Esophagus (tissue), 2 donors: ENCODE measurements around the gene HAPLN3. TPM values are rescaled to one million over a fixed set of nuclear protein-coding genes. Genes with fewer than 3 reads are reported as not detected.

Experiments used
- H3K27ac ChIP-seq, 2 donors: one replicate each; pipeline ENCODE4 v1.5.1; 2013; ENCODE audit warnings: low read depth in 2 of 2, mild to moderate bottlenecking in 2 of 2, inconsistent platforms in 1 of 2, low read length in 1 of 2, moderate library complexity in 1 of 2
- H3K27me3 ChIP-seq, 2 donors: one replicate each; pipeline ENCODE4 v1.6.1; 2013; ENCODE audit warnings: low read length in 2 of 2, control low read depth in 1 of 2, mild to moderate bottlenecking in 1 of 2; ENCODE audit not compliant: insufficient read depth in 2 of 2, control insufficient read depth in 1 of 2
- H3K36me3 ChIP-seq, 2 donors: one replicate each; pipeline ENCODE4 v1.6.1; 2013; ENCODE audit warnings: low read length in 1 of 2; ENCODE audit not compliant: control insufficient read depth in 2 of 2, insufficient read depth in 2 of 2
- H3K4me1 ChIP-seq, 2 donors: one replicate each; pipeline ENCODE4 v1.6.1; 2013; ENCODE audit warnings: low read length in 1 of 2; ENCODE audit not compliant: control insufficient read depth in 2 of 2, insufficient read depth in 2 of 2
- H3K4me3 ChIP-seq, 2 donors: one replicate each; pipeline ENCODE4 v1.5.1; 2013; ENCODE audit warnings: low read length in 2 of 2, mild to moderate bottlenecking in 2 of 2, low read depth in 1 of 2, moderate library complexity in 1 of 2
- H3K9me3 ChIP-seq, 2 donors: one replicate each; pipeline ENCODE4 v1.6.1; 2013; ENCODE audit warnings: mild to moderate bottlenecking in 2 of 2, low read depth in 1 of 2, low read length in 1 of 2, moderate library complexity in 1 of 2; ENCODE audit not compliant: control insufficient read depth in 2 of 2, insufficient read depth in 1 of 2
- whole genome bisulfite sequencing, 2 donors: extraction: QIAGEN DNeasy Blood & Tissue Kit; methylation state at CpG; one replicate each; pipeline ENCODE4 v1.1.7; 2013; 5-methylcytosine and 5-hydroxymethylcytosine counted together
- polyA plus RNA-seq, 2 donors: library from polyadenylated mRNA; stranded (reverse); fragments of 200-250 nt; gene quantifications; one replicate each; pipeline ENCODE4 v1.2.3, GENCODE V29; 2013
- donor health status: healthy with polysubstance abuse.
- donor health status: Bipolar disorder and iron deficiency.

HAPLN3 gene
- polyA plus RNA-seq, 2 donors = 3.2 to 5.5 TPM

DNA sequence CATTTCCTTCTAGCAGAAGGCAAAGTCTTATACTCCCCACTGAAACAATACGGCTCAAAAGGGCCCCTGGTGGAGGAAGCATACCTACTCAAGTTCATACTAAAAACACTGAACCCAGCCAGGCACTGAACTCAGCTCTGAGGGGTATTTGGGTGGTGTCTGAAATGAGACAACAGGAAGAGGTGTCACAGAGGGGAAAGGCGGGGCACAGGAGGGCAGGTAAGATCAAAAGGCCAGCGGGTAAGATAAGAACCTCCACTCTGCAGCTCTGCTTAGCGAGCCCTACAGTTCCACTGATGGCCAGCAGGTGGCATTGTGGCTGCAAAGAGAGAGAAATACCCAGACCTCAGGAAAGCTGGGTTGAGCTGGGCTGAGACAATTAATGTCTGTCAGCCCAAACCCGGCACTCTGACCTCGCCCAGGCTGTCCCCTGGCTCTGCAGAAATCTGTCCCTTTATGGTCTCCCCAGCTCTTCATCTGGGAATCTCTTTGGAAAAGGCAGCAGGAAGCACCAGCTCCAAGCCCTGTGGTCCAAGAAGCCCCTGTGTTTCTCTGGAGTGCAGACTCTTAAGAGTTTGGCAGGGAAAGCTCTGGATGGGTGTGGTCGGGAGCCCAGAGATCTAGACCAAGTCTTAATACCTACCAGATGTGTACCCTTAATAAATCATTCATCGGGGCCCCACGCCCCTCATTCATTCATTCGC lies 9.4 kb upstream of the HAPLN3 start:
- H3K27me3 ChIP-seq = no peaks in the 10 kb centered on the region
- WGBS, 2 donors = 20 to 22% methylated on average over 10 of the region's 10 CpGs
- H3K27ac ChIP-seq = no peak overlapping the region
- H3K36me3 ChIP-seq = peaks cover 0 to 17% of the 10 kb centered on the region in 2 donors
- H3K9me3 ChIP-seq = no peaks in the 10 kb centered on the region
- peaks cover 0 to 3% of the 10 kb centered on the region in 2 donors for H3K4me1 ChIP-seq
- H3K4me3 ChIP-seq = no peak overlapping the region

- H3K36me3 ChIP-seq = peaks cover 0 to 16% of the 10 kb centered on the region in 2 donors
- no peaks in the 10 kb centered on the region for H3K9me3 ChIP-seq
- H3K4me1 ChIP-seq = peaks cover 0 to 3% of the 10 kb centered on the region in 2 donors
- 57 to 76% methylated on average over 2 of the region's 2 CpGs for WGBS, 2 donors
- H3K27ac ChIP-seq = no peak overlapping the region
- no peaks in the 10 kb centered on the region for H3K27me3 ChIP-seq
- H3K4me3 ChIP-seq = no peak overlapping the region
Measured at GRCh38 chr15:88904257-88904623, 8.9 kb upstream of the HAPLN3 start.

GRCh38 chr15:88902846-88903245 lies 7.5 kb upstream of the HAPLN3 start:
- Histone ChIP-seq H3K27ac (no peak overlapping the region), H3K36me3 (peaks cover 0 to 16% of the 10 kb centered on the region in 2 donors), H3K4me3 (no peak overlapping the region), H3K9me3 (no peaks in the 10 kb centered on the region), H3K4me1 (peaks cover 0 to 3% of the 10 kb centered on the region in 2 donors), H3K27me3 (no peaks in the 10 kb centered on the region)
- WGBS, 2 donors = 66 to 87% methylated on average over 2 of the region's 2 CpGs

DNA sequence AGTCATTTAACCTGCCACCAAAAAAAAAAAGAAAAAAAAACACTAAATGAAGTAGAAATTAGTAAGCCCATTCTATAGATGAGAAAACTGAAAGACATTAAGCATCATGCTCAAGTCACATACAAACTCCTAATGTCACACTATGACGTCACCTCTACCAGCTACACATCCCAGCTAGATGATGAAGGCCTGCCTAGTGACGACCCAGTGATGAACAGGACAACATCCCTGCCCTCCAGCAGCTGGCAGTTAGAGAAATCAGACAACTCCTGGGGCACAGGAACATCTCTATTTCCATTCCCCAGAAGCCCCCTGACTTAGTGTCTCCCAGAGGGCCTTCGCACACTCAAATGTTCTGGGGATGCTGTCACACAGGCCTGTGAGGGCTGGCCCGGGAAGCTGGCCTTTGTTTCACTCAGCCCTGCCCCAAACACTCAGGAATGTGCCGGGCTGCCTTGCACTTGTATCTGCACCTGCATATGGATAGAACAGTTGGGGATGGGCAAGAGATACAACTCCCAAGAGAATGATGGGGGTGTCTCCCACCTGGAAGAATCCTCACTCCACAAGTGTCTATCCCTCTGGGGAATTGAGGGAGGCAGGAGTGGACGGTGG lies 7.0 kb upstream of the HAPLN3 start:
- Histone ChIP-seq H3K9me3 (no peaks in the 10 kb centered on the region), H3K36me3 (peaks cover 0 to 16% of the 10 kb centered on the region in 2 donors), H3K27ac (no peak overlapping the region), H3K4me3 (no peak overlapping the region), H3K4me1 (peaks cover 4 to 7% of the 10 kb centered on the region in 2 donors), H3K27me3 (no peaks in the 10 kb centered on the region)
- 74 to 76% methylated on average over 6 of the region's 6 CpGs for WGBS, 2 donors

- WGBS, 2 donors = 92 to 93% methylated on average over 15 of the region's 15 CpGs
- Histone ChIP-seq H3K4me1 (peaks cover 4 to 11% of the 10 kb centered on the region in 2 donors), H3K27me3 (no peaks in the 10 kb centered on the region), H3K36me3 (peaks cover 0 to 16% of the 10 kb centered on the region in 2 donors), H3K27ac (no peak overlapping the region), H3K9me3 (no peaks in the 10 kb centered on the region), H3K4me3 (no peak overlapping the region)
Measured at GRCh38 chr15:88901508-88902220, 6.3 kb upstream of the HAPLN3 start.

DNA sequence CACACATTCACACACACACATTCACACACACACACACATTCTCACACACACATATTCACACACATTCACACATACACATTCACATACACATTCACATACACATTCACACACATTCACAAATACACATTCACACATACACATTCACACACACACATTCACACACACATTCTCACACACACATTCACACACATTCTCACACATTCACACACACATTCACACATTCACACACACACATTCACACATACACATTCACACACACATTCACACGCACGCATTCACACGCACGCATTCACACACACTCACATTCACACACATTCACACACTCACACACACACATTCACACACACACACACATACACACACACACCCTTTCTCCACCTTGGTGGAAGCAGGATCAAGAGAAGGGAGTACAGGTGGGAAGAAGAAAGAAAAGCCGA lies 5.7 kb upstream of the HAPLN3 start:
- Histone ChIP-seq H3K4me1 (peaks cover 4 to 15% of the 10 kb centered on the region in 2 donors), H3K36me3 (peaks cover 0 to 16% of the 10 kb centered on the region in 2 donors)
- WGBS, 2 donors = 76 to 85% methylated on average over 5 of the region's 5 CpGs

GRCh38 chr15:88900309-88900981 lies 5.1 kb upstream of the HAPLN3 start:
- no peak overlapping the region for H3K4me3 ChIP-seq
- H3K36me3 ChIP-seq = peaks cover 0 to 14% of the 10 kb centered on the region in 2 donors
- no peaks in the 10 kb centered on the region for H3K9me3 ChIP-seq
- H3K27me3 ChIP-seq = no peaks in the 10 kb centered on the region
- peaks cover 4 to 18% of the 10 kb centered on the region in 2 donors for H3K4me1 ChIP-seq
- 87 to 90% methylated on average over 12 of the region's 12 CpGs for WGBS, 2 donors
- H3K27ac ChIP-seq = peak overlapping the region; percentile 16 to 37

More for the DNA sequence above, 5.7 kb upstream of the HAPLN3 start:
- no peak overlapping the region for H3K4me3 ChIP-seq
- H3K27ac ChIP-seq = no peak overlapping the region
- H3K9me3 ChIP-seq = no peaks in the 10 kb centered on the region
- H3K27me3 ChIP-seq = no peaks in the 10 kb centered on the region

DNA sequence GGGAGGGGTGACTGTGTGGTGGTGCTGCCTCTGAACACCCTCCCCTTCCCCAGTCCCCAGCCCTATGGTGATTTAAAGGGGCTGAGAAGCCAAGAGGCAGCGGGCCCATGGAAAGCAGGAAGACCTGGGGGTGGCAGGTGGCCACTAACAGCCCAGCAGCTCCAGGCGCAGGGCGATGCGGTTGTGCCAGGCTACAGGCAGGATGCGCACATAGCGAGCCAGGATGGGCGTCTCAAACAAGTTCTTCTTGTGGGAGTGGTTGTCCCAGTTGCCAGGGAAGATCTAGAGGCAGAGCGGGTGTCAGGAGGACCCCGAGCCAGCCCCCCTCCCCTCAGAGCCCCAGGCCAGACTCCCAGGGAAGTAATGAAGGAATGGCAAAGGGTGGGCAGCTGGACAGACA lies 3.9 kb upstream of the HAPLN3 start:
- 87 to 90% methylated on average over 9 of the region's 9 CpGs for WGBS, 2 donors
- peaks cover 0 to 14% of the 10 kb centered on the region in 2 donors for H3K36me3 ChIP-seq
- H3K4me3 ChIP-seq = no peak overlapping the region
- peaks cover 12 to 25% of the 10 kb centered on the region in 2 donors for H3K4me1 ChIP-seq
- no peaks in the 10 kb centered on the region for H3K27me3 ChIP-seq
- no peak overlapping the region for H3K27ac ChIP-seq
- no peaks in the 10 kb centered on the region for H3K9me3 ChIP-seq

GRCh38 chr15:88898736-88899135 lies 3.4 kb upstream of the HAPLN3 start:
- Histone ChIP-seq H3K27ac (no peak overlapping the region), H3K9me3 (no peaks in the 10 kb centered on the region), H3K4me3 (no peak overlapping the region), H3K27me3 (no peaks in the 10 kb centered on the region), H3K36me3 (peaks cover 0 to 11% of the 10 kb centered on the region in 2 donors), H3K4me1 (peaks cover 12 to 27% of the 10 kb centered on the region in 2 donors)
- WGBS, 2 donors = 90 to 92% methylated on average over 15 of the region's 15 CpGs
